ENCODE data around the gene SENP1.

DNA sequence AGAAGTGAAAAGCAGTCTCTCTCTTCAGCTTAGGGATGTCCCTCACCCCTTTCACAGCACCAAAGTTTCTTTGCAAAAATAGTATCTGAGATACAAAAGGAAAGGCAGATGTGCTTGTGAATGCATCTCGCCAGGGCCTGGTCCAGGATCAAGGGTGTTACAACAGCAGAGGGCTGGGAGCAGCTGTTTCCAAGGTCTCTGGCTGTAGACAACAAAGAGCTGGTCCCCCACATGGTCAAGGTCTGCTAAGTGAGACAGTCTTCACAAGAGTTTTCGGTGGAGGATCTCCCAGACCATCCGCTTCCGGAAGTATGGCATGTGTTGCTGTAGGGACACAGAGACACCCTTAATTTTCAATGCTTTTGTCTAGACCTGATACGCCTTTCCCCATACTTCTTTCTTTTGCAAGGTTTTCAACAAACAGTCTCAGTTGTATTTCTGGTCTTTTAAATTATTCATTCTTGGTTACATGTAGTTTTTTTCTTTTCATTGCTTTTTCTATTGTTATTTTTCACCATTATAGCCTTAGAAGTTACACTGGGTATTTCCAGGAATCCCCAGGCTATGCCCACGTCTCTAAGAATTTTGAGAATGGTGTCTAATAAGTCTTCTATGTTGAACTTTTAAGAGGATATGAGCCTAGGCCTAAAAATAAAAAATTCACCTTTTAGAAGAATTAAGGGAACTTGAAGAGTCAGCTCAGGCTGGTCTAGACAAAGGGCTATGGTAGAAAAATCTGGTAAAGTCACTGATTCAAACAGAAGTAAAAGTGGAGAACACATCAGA lies 60.6 kb downstream of the SENP1 start:
- TF ChIP-seq, protein P1, sequence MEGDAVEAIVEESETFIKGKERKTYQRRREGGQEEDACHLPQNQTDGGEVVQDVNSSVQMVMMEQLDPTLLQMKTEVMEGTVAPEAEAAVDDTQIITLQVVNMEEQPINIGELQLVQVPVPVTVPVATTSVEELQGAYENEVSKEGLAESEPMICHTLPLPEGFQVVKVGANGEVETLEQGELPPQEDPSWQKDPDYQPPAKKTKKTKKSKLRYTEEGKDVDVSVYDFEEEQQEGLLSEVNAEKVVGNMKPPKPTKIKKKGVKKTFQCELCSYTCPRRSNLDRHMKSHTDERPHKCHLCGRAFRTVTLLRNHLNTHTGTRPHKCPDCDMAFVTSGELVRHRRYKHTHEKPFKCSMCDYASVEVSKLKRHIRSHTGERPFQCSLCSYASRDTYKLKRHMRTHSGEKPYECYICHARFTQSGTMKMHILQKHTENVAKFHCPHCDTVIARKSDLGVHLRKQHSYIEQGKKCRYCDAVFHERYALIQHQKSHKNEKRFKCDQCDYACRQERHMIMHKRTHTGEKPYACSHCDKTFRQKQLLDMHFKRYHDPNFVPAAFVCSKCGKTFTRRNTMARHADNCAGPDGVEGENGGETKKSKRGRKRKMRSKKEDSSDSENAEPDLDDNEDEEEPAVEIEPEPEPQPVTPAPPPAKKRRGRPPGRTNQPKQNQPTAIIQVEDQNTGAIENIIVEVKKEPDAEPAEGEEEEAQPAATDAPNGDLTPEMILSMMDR (IDR thresholded peaks at IDR 0.05), result no peak
- no peak for TF ChIP-seq POLR2A (IDR thresholded peaks at IDR 0.05)

Data from Peyer's patch (tissue), 4 donors.